C4-2B (cell line): ENCODE results near the gene SH3BP1.

ENCODE experiments used
- CTCF ChIP-seq: fragments of 450-650 bp; conservative IDR thresholded peaks from 2 replicates; pipeline ENCODE4 v1.5.1; 2017; ENCODE audit warnings: mild to moderate bottlenecking
- ZFX ChIP-seq: fragments of 450-650 bp; IDR thresholded peaks from 2 replicates; pipeline ENCODE4 v1.6.1; 2017

- no peak for TF ChIP-seq CTCF
- TF ChIP-seq ZFX: no peak
These were observed 28.9 kb upstream of the SH3BP1 start for GRCh38 chr22:37610480-37611129.
